CD14-positive monocyte (primary cell): ENCODE measurements around the gene PRLR. TPM values are rescaled to one million over a fixed set of nuclear protein-coding genes. Genes with fewer than 3 reads are reported as not detected.
"Not testable (repeated sequence)": the region's sequence is repeated elsewhere in the genome, so short reads cannot be mapped to it uniquely, and the experiment has no call there.

Source experiments
- DNase-seq, 3 donors: peaks; one replicate each; pipeline ENCODE4 v3.0.0-alpha.2; 2011 to 2022
- H2AFZ ChIP-seq: 2 replicates; pipeline ENCODE4 v1.6.0; 2012; ENCODE audit warnings: mild to moderate bottlenecking, low read depth, low read length, inconsistent platforms; ENCODE audit not compliant: insufficient read depth, poor library complexity, severe bottlenecking
- H3K27ac ChIP-seq, 2 donors: 1 replicate in 1 of 2; 2 replicates in 1 of 2; pipeline ENCODE4 v1.5.1; 2012 to 2013; ENCODE audit warnings: low read length in 2 of 2, control low read depth in 1 of 2, inconsistent platforms in 1 of 2, low read depth in 1 of 2, mild to moderate bottlenecking in 1 of 2
- H3K27me3 ChIP-seq, 2 donors: one replicate each; pipeline versions ENCODE4 v1.6.0 to v1.6.1; 2011 to 2013; ENCODE audit warnings: low read length in 2 of 2; ENCODE audit not compliant: control insufficient read depth in 2 of 2, insufficient read depth in 2 of 2
- H3K36me3 ChIP-seq, 2 donors: replicated peaks in 1 of 2; 1 replicate in 1 of 2; 2 replicates in 1 of 2; pipeline versions ENCODE4 v1.5.1 to v1.6.1; 2012 to 2013; ENCODE audit warnings: low read length in 2 of 2, control low read depth in 1 of 2, inconsistent platforms in 1 of 2, mild to moderate bottlenecking in 1 of 2; ENCODE audit not compliant: insufficient read depth in 2 of 2, control insufficient read depth in 1 of 2
- H3K4me1 ChIP-seq, 2 donors: 1 replicate in 1 of 2; 2 replicates in 1 of 2; pipeline versions ENCODE4 v1.5.1 to v1.6.1; 2012 to 2013; ENCODE audit warnings: low read length in 2 of 2, control low read depth in 1 of 2, inconsistent platforms in 1 of 2, mild to moderate bottlenecking in 1 of 2, moderate library complexity in 1 of 2; ENCODE audit not compliant: insufficient read depth in 2 of 2, control insufficient read depth in 1 of 2
- H3K4me2 ChIP-seq: replicated peaks from 2 replicates; pipeline ENCODE3; 2012; ENCODE audit warnings: low read length, moderate library complexity, mild to moderate bottlenecking; ENCODE audit not compliant: poor library complexity, severe bottlenecking; ENCODE audit errors: extremely low read depth
- H3K4me3 ChIP-seq, 3 experiments: fragments of 200-600 bp in 1 of 3; sonication (generic) in 1 of 3; replicated peaks in 1 of 3; 1 replicate in 2 of 3; 2 replicates in 1 of 3; pipeline ENCODE4 v1.5.1; 2011 to 2013; ENCODE audit warnings: low read length in 3 of 3, mild to moderate bottlenecking in 3 of 3, control low read depth in 2 of 3, low read depth in 2 of 3, inconsistent platforms in 1 of 3, moderate library complexity in 1 of 3
- H3K79me2 ChIP-seq: 2 replicates; pipeline ENCODE4 v1.6.0; 2012; ENCODE audit warnings: mild to moderate bottlenecking, control low read depth, inconsistent platforms, low read length, moderate library complexity; ENCODE audit not compliant: insufficient read depth
- H3K9ac ChIP-seq: 2 replicates; pipeline ENCODE4 v1.6.0; 2017; ENCODE audit warnings: low read length, mild to moderate bottlenecking; ENCODE audit not compliant: insufficient read depth, poor library complexity, severe bottlenecking
- H3K9me3 ChIP-seq, 2 donors: replicated peaks in 1 of 2; 1 replicate in 1 of 2; 2 replicates in 1 of 2; pipeline versions ENCODE4 v1.5.1 to v1.6.1; 2012 to 2013; ENCODE audit warnings: low read length in 2 of 2, control low read depth in 1 of 2; ENCODE audit not compliant: control insufficient read depth in 1 of 2, insufficient read depth in 1 of 2
- H4K20me1 ChIP-seq: 2 replicates; pipeline ENCODE4 v1.6.0; 2012; ENCODE audit warnings: mild to moderate bottlenecking, low read length, control low read depth, moderate library complexity; ENCODE audit not compliant: insufficient read depth
- H3K27ac Mint-ChIP-seq, 7 donors: one replicate each; pipeline ENCODE4 v1.8.0; 2020; ENCODE audit warnings: mild to moderate bottlenecking in 7 of 7, mixed read lengths in 7 of 7, moderate library complexity in 6 of 7, inconsistent platforms in 2 of 7
- H3K27me3 Mint-ChIP-seq, 3 donors: one replicate each; pipeline ENCODE4 v1.8.0; 2021 to 2022; ENCODE audit warnings: low read depth in 3 of 3, mild to moderate bottlenecking in 3 of 3, mixed read lengths in 3 of 3, moderate library complexity in 3 of 3, inconsistent platforms in 1 of 3
- H3K36me3 Mint-ChIP-seq, 2 donors: one replicate each; pipeline ENCODE4 v1.8.0; 2020; ENCODE audit warnings: mixed read lengths in 2 of 2, inconsistent platforms in 1 of 2, mild to moderate bottlenecking in 1 of 2
- H3K4me1 Mint-ChIP-seq: one replicate; pipeline ENCODE4 v1.8.0; 2020; ENCODE audit warnings: mild to moderate bottlenecking, mixed read lengths
- H3K4me3 Mint-ChIP-seq, 2 donors: one replicate each; pipeline ENCODE4 v1.8.0; 2020; ENCODE audit warnings: mild to moderate bottlenecking in 2 of 2, mixed read lengths in 2 of 2, moderate library complexity in 1 of 2
- H3K9me3 Mint-ChIP-seq, 7 donors: one replicate each; pipeline ENCODE4 v1.8.0; 2020 to 2022; ENCODE audit warnings: mixed read lengths in 7 of 7, mild to moderate bottlenecking in 6 of 7, moderate library complexity in 6 of 7, inconsistent platforms in 2 of 7
- WGBS: methylation state at CpG from one replicate; pipeline ENCODE4 v1.1.5; 2013; ENCODE audit warnings: missing lambda C conversion rate; ENCODE audit not compliant: insufficient coverage; 5-methylcytosine and 5-hydroxymethylcytosine counted together
- intact Hi-C, 2 donors: fragments of 100-400 bp; cut with micrococcal nuclease; formaldehyde crosslinking; loops; one replicate each; pipeline versions ENCODE4 v1.15.0 to v1.15.1; 2023
- polyA plus RNA-seq, 3 donors: library from polyadenylated mRNA; depleted of rRNA in 1 of 3; unstranded in 2 of 3; stranded (reverse) in 1 of 3; fragments of 300-500 nt in 2 of 3; fragments of >200 nt in 1 of 3; fragmentation: Illumina TruSeq in 2 of 3; gene quantifications; 1 replicate in 2 of 3; 2 replicates in 1 of 3; pipeline ENCODE4 v1.2.3, GENCODE V29; 2012 to 2021
- TF ChIP-seq, protein P1 (sequence below): fragments of 200-600 bp; IDR thresholded peaks from one replicate; pipeline ENCODE4 v1.8.0; 2022; ENCODE audit warnings: antibody characterized with exemption, mild to moderate bottlenecking

The PRLR gene
- polyA plus RNA-seq, 3 donors = 0.12 to 1.7 (median 0.88) TPM

GRCh38 chr5:35194635-35195471 lies 35.4 kb downstream of the PRLR start:
- peak overlapping the region; percentile 19 to 65 (median 45) for H3K4me3 ChIP-seq
- H3K4me3 Mint-ChIP-seq = peak overlapping the region; percentile 73 to 87

GRCh38 chr5:35192506-35192905 lies 37.8 kb downstream of the PRLR start:
- Histone ChIP-seq H3K4me3 (no peak overlapping the region), H3K27me3 (no peaks in the 10 kb centered on the region), H4K20me1 (no peaks in the 10 kb centered on the region), H3K79me2 (peaks cover 41% of the 10 kb centered on the region), H3K9ac (no peak overlapping the region), H2AFZ (no peak overlapping the region), H3K9me3 (no peaks in the 10 kb centered on the region), H3K4me2 (no peak overlapping the region), H3K27ac (no peak overlapping the region), H3K36me3 (peaks cover 0 to 17% of the 10 kb centered on the region in 2 donors), H3K4me1 (peaks cover 27% of the 10 kb centered on the region in 2 donors)
- Mint-ChIP-seq H3K27ac (no peak overlapping the region), H3K4me1 (peaks cover 35% of the 10 kb centered on the region), H3K27me3 (peaks cover 1 to 5% (median 3%) of the 10 kb centered on the region in 3 donors), H3K4me3 (no peak overlapping the region), H3K36me3 (peaks cover 25 to 43% of the 10 kb centered on the region in 2 donors), H3K9me3 (peaks cover 0 to 3% (median 0%) of the 10 kb centered on the region in 7 donors)
- WGBS = 100% methylated on average over 1 of the region's 1 CpG
- intact Hi-C loops = no loop called here
- TF ChIP-seq, protein P1, sequence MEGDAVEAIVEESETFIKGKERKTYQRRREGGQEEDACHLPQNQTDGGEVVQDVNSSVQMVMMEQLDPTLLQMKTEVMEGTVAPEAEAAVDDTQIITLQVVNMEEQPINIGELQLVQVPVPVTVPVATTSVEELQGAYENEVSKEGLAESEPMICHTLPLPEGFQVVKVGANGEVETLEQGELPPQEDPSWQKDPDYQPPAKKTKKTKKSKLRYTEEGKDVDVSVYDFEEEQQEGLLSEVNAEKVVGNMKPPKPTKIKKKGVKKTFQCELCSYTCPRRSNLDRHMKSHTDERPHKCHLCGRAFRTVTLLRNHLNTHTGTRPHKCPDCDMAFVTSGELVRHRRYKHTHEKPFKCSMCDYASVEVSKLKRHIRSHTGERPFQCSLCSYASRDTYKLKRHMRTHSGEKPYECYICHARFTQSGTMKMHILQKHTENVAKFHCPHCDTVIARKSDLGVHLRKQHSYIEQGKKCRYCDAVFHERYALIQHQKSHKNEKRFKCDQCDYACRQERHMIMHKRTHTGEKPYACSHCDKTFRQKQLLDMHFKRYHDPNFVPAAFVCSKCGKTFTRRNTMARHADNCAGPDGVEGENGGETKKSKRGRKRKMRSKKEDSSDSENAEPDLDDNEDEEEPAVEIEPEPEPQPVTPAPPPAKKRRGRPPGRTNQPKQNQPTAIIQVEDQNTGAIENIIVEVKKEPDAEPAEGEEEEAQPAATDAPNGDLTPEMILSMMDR = no peak
- no peak for DNase-seq

More at GRCh38 chr5:35194635-35195471, 35.4 kb downstream of the PRLR start:
- peaks cover 27% of the 10 kb centered on the region in 2 donors for H3K4me1 ChIP-seq
- H4K20me1 ChIP-seq = no peaks in the 10 kb centered on the region
- H3K79me2 ChIP-seq = peaks cover 59% of the 10 kb centered on the region
- peak overlapping the region; percentile 85 to 95 (median 91) for H3K27ac Mint-ChIP-seq
- no peaks in the 10 kb centered on the region for H3K9me3 Mint-ChIP-seq
- H3K27me3 Mint-ChIP-seq = peaks cover 0 to 5% (median 3%) of the 10 kb centered on the region in 3 donors
- TF ChIP-seq, protein P1 = no peak
- DNase-seq = peak; percentile 48 to 72 (median 55)
- H3K27me3 ChIP-seq = no peaks in the 10 kb centered on the region
- peak overlapping the region; percentile 28 for H3K9ac ChIP-seq
- H2AFZ ChIP-seq = peak overlapping the region; percentile 68
- H3K36me3 Mint-ChIP-seq = peaks cover 15 to 44% of the 10 kb centered on the region in 2 donors
- 78% methylated on average over 7 of the region's 12 CpGs for WGBS
- H3K4me1 Mint-ChIP-seq = peaks cover 39% of the 10 kb centered on the region
- peak overlapping the region; percentile 66 for H3K4me2 ChIP-seq
- H3K36me3 ChIP-seq = peaks cover 0 to 17% of the 10 kb centered on the region in 2 donors
- intact Hi-C loops = no loop called here
- no peaks in the 10 kb centered on the region for H3K9me3 ChIP-seq
- H3K27ac ChIP-seq = peak overlapping the region; percentile 76 to 88

- H3K4me3 ChIP-seq, H3K9me3 Mint-ChIP-seq, H3K4me3 Mint-ChIP-seq, H3K4me2 ChIP-seq, H2AFZ ChIP-seq, H4K20me1 ChIP-seq, H3K27me3 ChIP-seq, intact Hi-C loops, H3K9ac ChIP-seq, H3K27me3 Mint-ChIP-seq, H3K27ac ChIP-seq, DNase-seq, H3K9me3 ChIP-seq: not testable (repeated sequence)
- Mint-ChIP-seq H3K27ac (peak overlapping the region in 1 of 7 donors; percentile 51), H3K36me3 (peaks cover 32 to 54% of the 10 kb centered on the region in 2 donors), H3K4me1 (peaks cover 15% of the 10 kb centered on the region)
- Histone ChIP-seq H3K4me1 (peaks cover 13 to 17% of the 10 kb centered on the region in 2 donors), H3K79me2 (peaks cover 34% of the 10 kb centered on the region), H3K36me3 (peaks cover 2 to 26% of the 10 kb centered on the region in 2 donors)
- no CpG with 5 or more reads among the region's 2 CpGs for WGBS
Observed at GRCh38 chr5:35189801-35190200, 40.5 kb downstream of the PRLR start.
